Stimulated activated CD8-positive, alpha-beta memory T cell treated with anti-CD3 and anti-CD28 coated beads, Interleukin-4, amount 100 ng/mL, for 24 hours (primary cell): ENCODE results near the gene DIP2B.
"Not testable (repeated sequence)": the region's sequence is repeated elsewhere in the genome, so short reads cannot be mapped to it uniquely, and the experiment has no call there.

Source experiments
- DNase-seq: peaks from one replicate; pipeline ENCODE4 v3.0.0-alpha.2; 2020; ENCODE audit warnings: low read depth

Gene DIP2B

GRCh38 chr12:50678650-50679365, 174.0 kb downstream of the DIP2B start:
- DNase-seq = no peak

- no peak for DNase-seq
Observed at GRCh38 chr12:50679612-50680011, 174.8 kb downstream of the DIP2B start.

GRCh38 chr12:50681064-50681463, 176.3 kb downstream of the DIP2B start:
- not testable (repeated sequence) for DNase-seq

- no peak for DNase-seq
Observed at GRCh38 chr12:50685641-50686040, 180.9 kb downstream of the DIP2B start.

GRCh38 chr12:50686406-50686805, 181.6 kb downstream of the DIP2B start:
- no peak for DNase-seq

- no peak for DNase-seq
Observed at GRCh38 chr12:50686976-50687375, 182.2 kb downstream of the DIP2B start.

GRCh38 chr12:50689437-50689836, 184.7 kb downstream of the DIP2B start:
- DNase-seq = no peak

- no peak for DNase-seq
Observed at GRCh38 chr12:50690925-50691324, 186.1 kb downstream of the DIP2B start.

GRCh38 chr12:50695961-50696360, 191.2 kb downstream of the DIP2B start:
- DNase-seq = no peak

- DNase-seq = no peak
Observed at GRCh38 chr12:50696931-50697330, 192.1 kb downstream of the DIP2B start.

- no peak for DNase-seq
Observed at GRCh38 chr12:50699154-50699553, 194.4 kb downstream of the DIP2B start.

- DNase-seq = no peak
Observed at GRCh38 chr12:50699940-50700339, 195.2 kb downstream of the DIP2B start.

- DNase-seq = no peak
Observed at GRCh38 chr12:50706606-50707005, 201.8 kb downstream of the DIP2B start.

GRCh38 chr12:50707396-50707795, 202.6 kb downstream of the DIP2B start:
- DNase-seq = no peak

- no peak for DNase-seq
Observed at GRCh38 chr12:50708631-50709030, 203.8 kb downstream of the DIP2B start.

- DNase-seq = no peak
Observed at GRCh38 chr12:50711121-50711520, 206.3 kb downstream of the DIP2B start.

- no peak for DNase-seq
Observed at GRCh38 chr12:50715174-50715573, 210.4 kb downstream of the DIP2B start.

- no peak for DNase-seq
Observed at GRCh38 chr12:50718760-50719159, 214.0 kb downstream of the DIP2B start.

GRCh38 chr12:50720085-50720484, 215.3 kb downstream of the DIP2B start:
- DNase-seq = no peak

GRCh38 chr12:50720501-50720900, 215.7 kb downstream of the DIP2B start:
- DNase-seq = no peak

GRCh38 chr12:50723865-50724264, 219.1 kb downstream of the DIP2B start:
- DNase-seq = no peak

GRCh38 chr12:50725011-50725942, 220.5 kb downstream of the DIP2B start:
- DNase-seq = no peak

- no peak for DNase-seq
Observed at GRCh38 chr12:50727466-50727865, 222.7 kb downstream of the DIP2B start.
